Measurements from ENCODE around the gene NOL4L.

GRCh38 chr20:32533732-32534131, 51.4 kb downstream of the NOL4L start:
- TF ChIP-seq, protein P1, sequence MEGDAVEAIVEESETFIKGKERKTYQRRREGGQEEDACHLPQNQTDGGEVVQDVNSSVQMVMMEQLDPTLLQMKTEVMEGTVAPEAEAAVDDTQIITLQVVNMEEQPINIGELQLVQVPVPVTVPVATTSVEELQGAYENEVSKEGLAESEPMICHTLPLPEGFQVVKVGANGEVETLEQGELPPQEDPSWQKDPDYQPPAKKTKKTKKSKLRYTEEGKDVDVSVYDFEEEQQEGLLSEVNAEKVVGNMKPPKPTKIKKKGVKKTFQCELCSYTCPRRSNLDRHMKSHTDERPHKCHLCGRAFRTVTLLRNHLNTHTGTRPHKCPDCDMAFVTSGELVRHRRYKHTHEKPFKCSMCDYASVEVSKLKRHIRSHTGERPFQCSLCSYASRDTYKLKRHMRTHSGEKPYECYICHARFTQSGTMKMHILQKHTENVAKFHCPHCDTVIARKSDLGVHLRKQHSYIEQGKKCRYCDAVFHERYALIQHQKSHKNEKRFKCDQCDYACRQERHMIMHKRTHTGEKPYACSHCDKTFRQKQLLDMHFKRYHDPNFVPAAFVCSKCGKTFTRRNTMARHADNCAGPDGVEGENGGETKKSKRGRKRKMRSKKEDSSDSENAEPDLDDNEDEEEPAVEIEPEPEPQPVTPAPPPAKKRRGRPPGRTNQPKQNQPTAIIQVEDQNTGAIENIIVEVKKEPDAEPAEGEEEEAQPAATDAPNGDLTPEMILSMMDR (IDR thresholded peaks at IDR 0.05), result no peak
- TF ChIP-seq POLR2A (IDR thresholded peaks at IDR 0.05), result no peak
